Activated B cell treated with CpG ODN at 0.5 μM for 24 hours (primary cell): ENCODE results near the gene CCDC63. TPM values are rescaled to one million over a fixed set of nuclear protein-coding genes. Genes with fewer than 3 reads are reported as not detected.

ENCODE experiments used
- ATAC-seq: fragments of 200-7000 bp; cut with Tn5 transposase; one replicate; pipeline ENCODE4 v1.10.0; 2021; ENCODE audit warnings: low read depth, mild to moderate bottlenecking, moderate library complexity
- CTCF ChIA-PET: fragments of 350-600 bp; sonication (Branson Sonifier 250); formaldehyde crosslinking; loops from one replicate; lab custom pipeline; 2021; ENCODE audit warnings: antibody characterized with exemption; lab: Charles Lee
- POLR2A ChIA-PET: fragments of 350-600 bp; sonication (Branson Sonifier 250); formaldehyde crosslinking; loops from one replicate; lab custom pipeline; 2021; ENCODE audit warnings: antibody characterized with exemption; lab: Charles Lee
- DNase-seq: peaks from one replicate; pipeline ENCODE4 v3.0.0; 2022
- H3K27ac Mint-ChIP-seq: one replicate; pipeline ENCODE4 v1.8.0; 2020; ENCODE audit warnings: mixed read lengths
- H3K27me3 Mint-ChIP-seq: one replicate; pipeline ENCODE4 v1.8.0; 2021; ENCODE audit warnings: mixed read lengths
- H3K36me3 Mint-ChIP-seq: one replicate; pipeline ENCODE4 v1.8.0; 2021; ENCODE audit warnings: low read depth, mixed read lengths
- H3K4me1 Mint-ChIP-seq: one replicate; pipeline ENCODE4 v1.8.0; 2021; ENCODE audit warnings: mixed read lengths
- H3K4me3 Mint-ChIP-seq: one replicate; pipeline ENCODE4 v1.8.0; 2020; ENCODE audit warnings: mild to moderate bottlenecking, mixed read lengths
- H3K9me3 Mint-ChIP-seq: one replicate; pipeline ENCODE4 v1.8.0; 2020; ENCODE audit warnings: mixed read lengths
- intact Hi-C: fragments of 100-400 bp; cut with micrococcal nuclease; formaldehyde crosslinking; loops from one replicate; pipeline ENCODE4 v1.15.1; 2024
- total RNA-seq: library from RNA; stranded (reverse); gene quantifications from 2 replicates; pipeline ENCODE4 v1.2.3, GENCODE V29; 2022
- TF ChIP-seq, protein P1 (sequence below): fragments of 200-600 bp; IDR thresholded peaks from one replicate; pipeline ENCODE4 v1.8.0; 2022; ENCODE audit warnings: antibody characterized with exemption, mild to moderate bottlenecking

The CCDC63 gene
- total RNA-seq, 1 donor from 2014 or later, result not detected

DNA sequence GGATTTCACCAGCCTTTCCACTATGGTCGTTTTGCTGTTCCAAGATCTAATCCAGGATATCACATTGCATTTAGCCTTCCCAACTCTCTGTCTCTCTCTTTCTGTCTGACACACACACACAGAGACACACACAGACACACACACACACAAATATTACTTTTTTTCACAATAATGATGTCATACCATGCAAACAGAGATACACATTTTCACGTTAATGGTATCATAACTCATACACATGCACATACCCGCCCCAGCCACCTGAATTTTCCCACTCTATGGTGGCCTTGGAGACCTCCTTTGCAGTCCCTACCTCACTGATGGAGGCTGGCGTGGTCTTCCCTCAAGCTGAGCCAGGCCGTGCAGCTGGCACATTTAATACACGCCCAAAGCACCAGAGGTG is 80.8 kb downstream of the CCDC63 start:
- ATAC-seq (no peak), DNase-seq (no peak)
- TF ChIP-seq, protein P1, sequence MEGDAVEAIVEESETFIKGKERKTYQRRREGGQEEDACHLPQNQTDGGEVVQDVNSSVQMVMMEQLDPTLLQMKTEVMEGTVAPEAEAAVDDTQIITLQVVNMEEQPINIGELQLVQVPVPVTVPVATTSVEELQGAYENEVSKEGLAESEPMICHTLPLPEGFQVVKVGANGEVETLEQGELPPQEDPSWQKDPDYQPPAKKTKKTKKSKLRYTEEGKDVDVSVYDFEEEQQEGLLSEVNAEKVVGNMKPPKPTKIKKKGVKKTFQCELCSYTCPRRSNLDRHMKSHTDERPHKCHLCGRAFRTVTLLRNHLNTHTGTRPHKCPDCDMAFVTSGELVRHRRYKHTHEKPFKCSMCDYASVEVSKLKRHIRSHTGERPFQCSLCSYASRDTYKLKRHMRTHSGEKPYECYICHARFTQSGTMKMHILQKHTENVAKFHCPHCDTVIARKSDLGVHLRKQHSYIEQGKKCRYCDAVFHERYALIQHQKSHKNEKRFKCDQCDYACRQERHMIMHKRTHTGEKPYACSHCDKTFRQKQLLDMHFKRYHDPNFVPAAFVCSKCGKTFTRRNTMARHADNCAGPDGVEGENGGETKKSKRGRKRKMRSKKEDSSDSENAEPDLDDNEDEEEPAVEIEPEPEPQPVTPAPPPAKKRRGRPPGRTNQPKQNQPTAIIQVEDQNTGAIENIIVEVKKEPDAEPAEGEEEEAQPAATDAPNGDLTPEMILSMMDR, result no peak
- ChIA-PET POLR2A (no interaction called here), CTCF (no interaction called here)
- no peaks in the 10 kb centered on the region for H3K4me1 Mint-ChIP-seq
- H3K4me3 Mint-ChIP-seq, result no peak overlapping the region
- no peak overlapping the region for H3K27ac Mint-ChIP-seq
- intact Hi-C loops, result no loop called here
- H3K9me3 Mint-ChIP-seq, result no peaks in the 10 kb centered on the region
- peaks cover 4% of the 10 kb centered on the region for H3K27me3 Mint-ChIP-seq
- no peaks in the 10 kb centered on the region for H3K36me3 Mint-ChIP-seq

DNA sequence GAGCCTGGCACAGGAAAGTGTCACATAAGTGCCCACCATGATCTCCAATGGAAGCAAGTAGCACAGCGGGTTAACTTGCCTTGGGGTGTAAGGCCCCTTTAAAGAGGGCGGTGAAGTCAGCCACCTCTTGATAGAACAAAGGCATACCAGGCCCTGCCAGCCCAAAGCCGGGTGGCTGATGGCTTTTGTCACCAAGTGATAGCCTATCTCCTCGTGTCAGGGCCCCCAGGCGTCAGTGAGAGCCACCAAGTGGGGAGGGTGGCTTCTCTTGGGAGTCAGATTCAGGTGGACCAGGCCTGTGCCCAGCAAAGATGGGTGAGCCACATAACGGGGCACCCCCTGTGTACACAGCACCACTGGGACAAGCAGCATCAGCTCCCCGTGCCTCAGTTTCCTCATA is 81.9 kb downstream of the CCDC63 start:
- no peak overlapping the region for H3K4me3 Mint-ChIP-seq
- DNase-seq (no peak), ATAC-seq (no peak)
- ChIA-PET CTCF (no interaction called here), POLR2A (interaction anchor here (0.5 kb wide), 1 partner anchor 39 kb away, joined by 7 read pairs; no protein-coding TSS in a partner anchor)
- no peak overlapping the region for H3K27ac Mint-ChIP-seq
- H3K27me3 Mint-ChIP-seq, result peaks cover 9% of the 10 kb centered on the region
- TF ChIP-seq, protein P1, result no peak
- no peaks in the 10 kb centered on the region for H3K36me3 Mint-ChIP-seq
- intact Hi-C loops, result no loop called here
- no peaks in the 10 kb centered on the region for H3K4me1 Mint-ChIP-seq
- H3K9me3 Mint-ChIP-seq, result no peaks in the 10 kb centered on the region

DNA sequence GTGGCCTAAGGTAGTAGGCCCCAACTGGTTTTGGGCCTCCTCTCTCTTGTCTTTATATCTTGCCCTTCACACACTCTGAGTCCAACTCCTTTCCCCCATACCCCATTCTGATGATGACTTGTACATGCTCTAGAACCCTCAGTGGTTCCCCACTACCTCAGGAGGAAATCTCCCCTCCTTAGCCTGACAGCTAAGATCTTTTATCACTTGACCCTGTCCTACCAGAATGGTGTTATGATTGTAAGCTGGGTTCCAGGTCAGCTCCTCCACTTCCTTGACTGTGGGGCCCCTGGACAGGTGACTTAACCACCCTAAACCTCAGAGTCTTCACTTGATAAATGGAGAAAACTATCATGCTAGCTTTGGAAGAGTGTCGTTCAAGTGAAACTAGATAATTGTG is 83.0 kb downstream of the CCDC63 start:
- TF ChIP-seq, protein P1, result no peak
- Mint-ChIP-seq H3K4me3 (no peak overlapping the region), H3K36me3 (no peaks in the 10 kb centered on the region), H3K27me3 (peaks cover 9% of the 10 kb centered on the region), H3K4me1 (no peaks in the 10 kb centered on the region), H3K27ac (no peak overlapping the region), H3K9me3 (no peaks in the 10 kb centered on the region)
- ATAC-seq, result no peak
- DNase-seq, result no peak
- POLR2A ChIA-PET, result no interaction called here
- CTCF ChIA-PET, result no interaction called here
- intact Hi-C loops, result no loop called here

DNA sequence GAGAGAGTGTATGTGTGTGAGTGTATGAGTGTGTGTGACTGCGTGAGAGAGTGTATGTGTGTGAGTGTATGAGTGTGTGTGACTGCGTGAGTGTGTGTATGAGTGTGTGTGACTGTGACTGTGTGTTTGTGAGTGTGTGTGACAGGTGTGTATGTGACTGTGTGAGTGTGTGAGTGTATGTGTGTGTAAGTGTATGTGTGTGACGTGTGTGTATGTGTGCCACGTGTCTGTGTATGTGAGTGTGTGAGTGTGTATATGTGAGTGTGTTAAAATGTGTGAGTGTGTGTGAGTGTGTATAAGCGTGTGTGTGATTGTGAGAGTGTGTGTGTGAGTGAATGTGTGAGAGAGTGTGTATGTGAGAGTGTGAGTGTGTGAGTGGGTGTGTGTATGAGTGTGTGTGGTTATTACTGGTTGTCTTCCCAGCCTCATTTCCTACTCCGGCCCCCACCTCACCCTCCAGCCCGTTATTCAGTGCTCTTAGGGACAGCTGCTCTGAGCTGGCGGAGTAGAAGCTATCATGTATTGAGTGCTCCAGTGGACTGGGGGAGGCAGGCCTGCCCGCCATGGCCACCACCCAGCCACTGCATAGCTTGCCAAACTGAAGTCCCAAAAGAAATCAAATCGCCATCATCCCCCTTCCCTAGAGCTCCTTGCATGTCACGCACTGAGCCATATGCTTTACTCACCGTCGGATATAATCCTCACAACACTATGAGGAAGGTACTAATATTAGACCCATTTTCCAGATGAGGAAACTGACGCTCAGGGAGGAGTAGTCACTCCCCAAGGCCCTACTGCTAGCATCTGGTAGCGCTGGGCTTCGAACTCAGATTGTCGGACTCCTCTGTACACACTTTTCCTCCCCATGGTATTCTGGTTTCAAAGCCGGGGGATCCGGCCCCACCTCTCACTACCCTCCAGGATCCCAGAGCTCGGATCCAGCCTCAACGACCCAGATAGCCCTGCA is 83.8 kb downstream of the CCDC63 start:
- Mint-ChIP-seq H3K4me3 (no peak overlapping the region), H3K36me3 (no peaks in the 10 kb centered on the region), H3K4me1 (no peaks in the 10 kb centered on the region), H3K9me3 (no peaks in the 10 kb centered on the region), H3K27ac (no peak overlapping the region), H3K27me3 (peaks cover 9% of the 10 kb centered on the region)
- intact Hi-C loops, result no loop called here
- POLR2A ChIA-PET, result no interaction called here
- DNase-seq, result no peak
- CTCF ChIA-PET, result no interaction called here
- ATAC-seq, result no peak
- TF ChIP-seq, protein P1, result no peak

DNA sequence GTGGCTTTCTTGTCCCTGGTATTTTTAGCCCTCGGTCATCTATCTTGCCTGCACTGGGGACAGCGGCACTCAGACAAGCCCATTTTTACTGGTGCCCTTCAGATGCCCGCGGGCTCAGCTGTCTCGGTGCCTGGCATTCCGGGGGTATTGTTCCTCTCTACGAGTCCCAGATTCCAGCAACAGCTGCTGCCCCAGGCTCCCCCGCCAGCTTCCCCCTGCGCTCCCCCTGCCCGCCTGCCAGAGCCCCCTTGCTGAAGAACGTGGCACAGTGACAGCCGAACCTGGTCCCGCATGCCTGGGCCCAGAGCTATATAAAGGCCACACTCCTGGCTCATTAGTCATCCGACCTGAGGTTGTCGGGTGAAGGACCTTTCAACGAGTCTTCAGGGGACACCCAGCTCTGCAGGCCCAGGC is 84.5 kb downstream of the CCDC63 start:
- POLR2A ChIA-PET, result no interaction called here
- H3K27ac Mint-ChIP-seq, result no peak overlapping the region
- H3K36me3 Mint-ChIP-seq, result no peaks in the 10 kb centered on the region
- H3K4me3 Mint-ChIP-seq, result no peak overlapping the region
- DNase-seq, result no peak
- H3K9me3 Mint-ChIP-seq, result no peaks in the 10 kb centered on the region
- intact Hi-C loops, result no loop called here
- ATAC-seq, result no peak
- H3K27me3 Mint-ChIP-seq, result peaks cover 13% of the 10 kb centered on the region
- TF ChIP-seq, protein P1, result no peak
- CTCF ChIA-PET, result no interaction called here
- H3K4me1 Mint-ChIP-seq, result no peaks in the 10 kb centered on the region
